ENCODE results near the gene NPIPA1. TPM values are rescaled to one million over a fixed set of nuclear protein-coding genes. Genes with fewer than 3 reads are reported as not detected.
"Not testable (repeated sequence)": the region's sequence is repeated elsewhere in the genome, so short reads cannot be mapped to it uniquely, and the experiment has no call there.

NPIPA1 gene
- total RNA-seq, 4 donors from 2014 or later: 13.5 to 183 (median 59.6) TPM

DNA sequence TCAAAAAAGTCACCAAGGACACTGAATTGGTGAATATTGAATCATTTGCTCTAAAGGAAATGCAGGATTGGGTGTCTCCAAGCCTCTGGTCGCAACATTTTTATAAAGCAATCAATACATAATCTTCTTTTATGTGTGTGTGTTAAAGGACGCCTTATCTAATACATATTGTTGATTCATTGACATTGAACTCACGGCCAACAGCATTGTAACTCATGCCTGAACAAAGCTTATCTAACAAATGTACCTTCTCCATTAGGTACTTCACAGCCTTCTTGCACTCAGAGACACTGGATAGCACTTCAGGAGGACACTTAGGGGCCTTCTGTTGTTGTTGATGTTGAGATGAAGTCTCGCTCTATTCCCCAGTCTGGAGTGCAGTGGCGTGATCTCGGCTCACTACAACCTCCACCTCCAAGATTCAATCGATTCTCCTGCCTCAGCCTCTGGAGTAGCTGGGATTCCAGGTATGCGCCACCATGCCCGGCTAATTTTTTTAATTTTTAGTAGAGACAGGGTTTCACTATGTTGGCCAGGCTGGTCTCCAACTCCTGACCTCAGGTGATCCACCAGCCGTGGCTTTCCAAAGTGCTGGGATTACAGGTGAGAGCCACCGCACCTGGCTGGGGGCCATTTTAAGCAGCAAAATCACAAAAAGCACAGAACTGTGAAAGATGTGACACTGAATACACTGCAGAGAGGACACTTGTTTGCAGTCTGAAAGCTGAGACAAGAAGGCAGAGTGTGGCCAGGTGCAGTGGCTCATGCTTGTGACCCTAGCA lies 24.4 kb downstream of the NPIPA1 start:
- TF ChIP-seq POLR2A (IDR thresholded peaks at IDR 0.05): no peak
- TF ChIP-seq, protein P1, sequence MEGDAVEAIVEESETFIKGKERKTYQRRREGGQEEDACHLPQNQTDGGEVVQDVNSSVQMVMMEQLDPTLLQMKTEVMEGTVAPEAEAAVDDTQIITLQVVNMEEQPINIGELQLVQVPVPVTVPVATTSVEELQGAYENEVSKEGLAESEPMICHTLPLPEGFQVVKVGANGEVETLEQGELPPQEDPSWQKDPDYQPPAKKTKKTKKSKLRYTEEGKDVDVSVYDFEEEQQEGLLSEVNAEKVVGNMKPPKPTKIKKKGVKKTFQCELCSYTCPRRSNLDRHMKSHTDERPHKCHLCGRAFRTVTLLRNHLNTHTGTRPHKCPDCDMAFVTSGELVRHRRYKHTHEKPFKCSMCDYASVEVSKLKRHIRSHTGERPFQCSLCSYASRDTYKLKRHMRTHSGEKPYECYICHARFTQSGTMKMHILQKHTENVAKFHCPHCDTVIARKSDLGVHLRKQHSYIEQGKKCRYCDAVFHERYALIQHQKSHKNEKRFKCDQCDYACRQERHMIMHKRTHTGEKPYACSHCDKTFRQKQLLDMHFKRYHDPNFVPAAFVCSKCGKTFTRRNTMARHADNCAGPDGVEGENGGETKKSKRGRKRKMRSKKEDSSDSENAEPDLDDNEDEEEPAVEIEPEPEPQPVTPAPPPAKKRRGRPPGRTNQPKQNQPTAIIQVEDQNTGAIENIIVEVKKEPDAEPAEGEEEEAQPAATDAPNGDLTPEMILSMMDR (IDR thresholded peaks at IDR 0.05): no peak
- H3K4me3 ChIP-seq: no peak overlapping the region
- intact Hi-C loops (cut with DNase I; ENCODE audit: low total_unique reads): no loop called here
- no peaks in the 10 kb centered on the region for H3K27me3 ChIP-seq
- no peaks in the 10 kb centered on the region for H3K4me1 ChIP-seq
- H3K27ac ChIP-seq: no peak overlapping the region
- H3K9me3 ChIP-seq: no peaks in the 10 kb centered on the region
- no peaks in the 10 kb centered on the region for H3K36me3 ChIP-seq
- no peak for DNase-seq

DNA sequence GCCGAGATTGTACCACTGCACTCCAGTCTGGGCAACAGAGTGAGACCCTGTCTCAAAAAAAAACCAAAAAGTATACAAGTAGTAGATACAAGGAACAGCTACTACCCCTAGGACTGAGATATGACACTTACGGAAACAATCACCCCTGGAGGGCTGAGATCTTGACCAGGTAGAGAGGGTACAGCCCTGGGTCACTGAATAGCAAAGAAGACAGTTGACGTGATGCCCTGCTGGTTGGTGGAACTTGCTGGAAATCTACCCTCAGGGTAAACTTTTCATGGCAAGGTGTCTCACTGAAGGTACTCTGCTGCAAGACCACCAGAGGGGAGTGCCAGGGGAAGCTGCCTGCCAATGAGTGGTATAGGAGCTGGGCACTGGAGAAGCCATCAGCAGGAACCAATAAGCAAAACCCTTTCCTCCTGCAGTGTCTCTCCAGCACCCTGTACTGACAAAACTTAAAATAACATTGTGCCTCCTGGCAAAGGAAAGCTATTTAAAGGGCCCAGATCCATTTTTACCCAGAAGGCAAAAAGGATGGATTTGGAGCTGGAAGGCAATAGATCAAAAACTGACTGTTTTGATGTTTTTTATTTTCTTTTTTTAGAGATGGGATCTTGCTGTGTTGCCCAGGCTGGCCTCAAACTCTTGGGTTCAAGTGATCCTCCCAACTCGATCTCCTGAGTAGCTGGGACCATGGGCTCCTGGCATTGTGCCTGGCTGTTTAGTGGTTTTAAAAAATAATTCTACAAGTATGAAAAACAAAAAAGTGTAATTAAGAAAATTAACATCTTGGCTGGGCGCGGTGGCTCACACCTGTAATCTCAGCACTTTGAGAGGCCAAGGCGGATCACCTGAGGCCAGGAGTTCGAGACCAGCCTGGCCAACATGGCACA lies 26.3 kb downstream of the NPIPA1 start:
- no peak for DNase-seq
- Histone ChIP-seq H3K36me3 (no peaks in the 10 kb centered on the region), H3K27ac (no peak overlapping the region), H3K4me1 (no peaks in the 10 kb centered on the region), H3K9me3 (no peaks in the 10 kb centered on the region), H3K27me3 (no peaks in the 10 kb centered on the region), H3K4me3 (no peak overlapping the region)
- no peak for TF ChIP-seq POLR2A (IDR thresholded peaks at IDR 0.05)
- TF ChIP-seq, protein P1 (IDR thresholded peaks at IDR 0.05): no peak
- intact Hi-C loops (cut with DNase I; ENCODE audit: low total_unique reads): no loop called here

DNA sequence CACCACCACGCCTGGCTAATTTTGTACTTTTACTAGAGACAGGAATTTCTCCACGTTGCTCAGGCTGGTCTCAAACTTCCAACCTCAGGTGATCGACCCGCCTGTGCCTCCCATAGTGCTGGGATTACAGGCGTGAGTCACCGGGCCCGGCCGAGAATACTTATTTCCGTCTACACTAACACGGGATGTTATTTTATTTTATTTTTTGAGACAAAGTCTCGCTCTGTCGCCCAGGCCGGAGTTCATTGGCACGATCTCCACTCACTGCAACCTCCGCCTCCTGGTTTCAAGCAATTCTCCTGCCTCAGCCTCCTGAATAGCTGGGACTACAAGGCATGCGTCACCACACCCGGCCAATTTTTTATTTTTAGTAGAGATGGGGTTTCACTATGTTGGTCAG lies 28.1 kb downstream of the NPIPA1 start:
- Histone ChIP-seq H3K9me3 (no peaks in the 10 kb centered on the region), H3K36me3 (no peaks in the 10 kb centered on the region), H3K27ac (no peak overlapping the region), H3K27me3 (no peaks in the 10 kb centered on the region), H3K4me1 (no peaks in the 10 kb centered on the region), H3K4me3 (no peak overlapping the region)
- intact Hi-C loops (cut with DNase I; ENCODE audit: low total_unique reads): no loop called here
- no peak for TF ChIP-seq POLR2A (IDR thresholded peaks at IDR 0.05)
- TF ChIP-seq, protein P1 (IDR thresholded peaks at IDR 0.05): no peak
- DNase-seq: no peak

DNA sequence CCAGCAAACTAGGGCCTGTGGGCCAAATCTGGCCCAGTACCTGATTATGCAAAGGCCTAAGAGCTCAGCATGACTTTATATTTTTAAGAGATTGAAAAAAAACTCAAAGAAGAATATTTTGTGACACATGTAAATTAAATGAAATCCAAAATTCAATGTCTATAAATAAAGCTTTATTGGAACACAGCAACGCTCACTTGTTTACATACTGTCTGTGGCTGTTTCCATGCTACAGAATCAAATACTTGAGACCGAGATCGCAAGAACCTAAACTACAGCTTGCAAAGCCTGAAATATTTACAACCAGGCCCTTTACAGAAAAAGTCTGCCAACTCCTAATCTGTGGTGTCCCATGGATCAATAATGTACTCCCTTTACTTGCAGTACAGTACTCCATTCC lies 32.6 kb downstream of the NPIPA1 start:
- H3K27me3 ChIP-seq; H3K36me3 ChIP-seq; intact Hi-C loops (cut with DNase I; ENCODE audit: low total_unique reads); H3K4me3 ChIP-seq; DNase-seq; H3K9me3 ChIP-seq; H3K27ac ChIP-seq; H3K4me1 ChIP-seq: not testable (repeated sequence)

DNA sequence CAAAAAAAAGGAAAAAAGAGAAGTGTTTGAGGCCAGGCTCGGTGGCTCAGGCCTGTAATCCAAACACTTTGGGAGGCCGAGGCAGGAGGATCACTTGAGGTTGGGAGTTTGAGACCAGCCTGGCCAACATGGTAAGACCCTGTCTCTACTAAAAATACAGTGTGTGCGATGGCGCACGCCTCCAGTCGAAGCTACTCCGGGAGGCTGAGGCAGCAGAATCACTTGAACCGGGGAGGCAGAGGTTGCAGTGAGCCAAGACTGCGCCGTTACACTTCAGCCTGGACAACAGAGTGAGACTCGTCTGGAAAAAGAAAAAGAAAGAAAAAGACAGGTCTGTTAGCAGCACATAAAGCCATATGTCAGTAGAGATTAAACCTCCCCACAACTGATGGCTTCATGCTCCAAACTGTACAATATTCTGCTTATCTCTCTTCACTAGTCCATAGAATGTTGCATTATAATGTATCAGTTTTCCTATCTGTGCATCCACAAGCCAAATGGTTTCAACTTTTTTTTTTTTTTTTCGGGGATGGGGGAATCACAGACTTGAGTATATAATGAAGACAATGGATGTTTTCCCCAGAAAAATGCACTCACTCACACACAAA lies 34.5 kb downstream of the NPIPA1 start:
- H3K36me3 ChIP-seq; H3K9me3 ChIP-seq; H3K4me1 ChIP-seq; H3K27ac ChIP-seq; H3K4me3 ChIP-seq; H3K27me3 ChIP-seq; DNase-seq; intact Hi-C loops (cut with DNase I; ENCODE audit: low total_unique reads): not testable (repeated sequence)

DNA sequence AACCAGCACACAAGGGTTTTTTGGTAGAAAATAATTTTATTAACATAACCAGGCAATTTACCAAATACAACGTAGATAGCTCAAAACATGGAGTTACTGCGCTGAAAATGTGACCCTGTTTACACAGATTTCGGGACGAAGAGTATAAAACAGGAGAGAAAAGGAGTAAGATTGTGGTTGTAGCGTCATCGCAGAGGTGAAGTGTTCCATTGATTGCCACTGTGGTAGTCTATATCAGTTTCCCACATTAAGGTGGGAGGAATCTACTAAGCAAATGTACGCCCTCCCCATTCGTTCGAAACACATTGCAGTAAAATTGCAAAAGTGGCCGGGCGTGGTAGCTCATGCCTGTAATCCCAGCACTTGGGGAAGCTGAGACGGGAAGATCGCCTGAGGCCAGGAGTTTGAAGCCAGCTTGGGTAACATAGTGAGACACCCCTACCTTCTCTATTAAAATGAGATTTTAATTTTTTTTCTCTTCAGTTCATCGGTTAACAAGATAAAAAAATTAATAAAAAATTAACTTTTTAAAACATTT lies 36.6 kb downstream of the NPIPA1 start:
- H3K4me1 ChIP-seq; H3K36me3 ChIP-seq; H3K27me3 ChIP-seq; DNase-seq; H3K9me3 ChIP-seq; intact Hi-C loops (cut with DNase I; ENCODE audit: low total_unique reads): not testable (repeated sequence)
- H3K4me3 ChIP-seq: peak overlapping the region in 1 of 2 donors; percentile 78
- H3K27ac ChIP-seq: peak overlapping the region; percentile 88 to 90

DNA sequence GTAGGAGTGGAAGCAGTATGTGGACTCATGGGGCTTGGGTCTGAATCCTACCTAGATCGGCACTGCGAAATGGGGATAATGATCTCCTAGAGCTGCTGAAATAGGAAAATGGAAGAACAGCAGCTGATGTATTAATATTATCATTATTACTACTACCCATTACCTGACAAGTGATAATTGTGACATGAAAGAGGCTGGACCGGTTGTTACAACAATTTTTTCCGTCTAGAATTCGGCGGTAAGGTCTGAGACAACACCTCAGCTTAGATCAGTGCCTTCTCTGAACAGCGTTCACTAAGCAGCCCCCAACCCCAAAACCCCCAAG lies 37.0 kb downstream of the NPIPA1 start:
- H3K27me3 ChIP-seq; H3K4me1 ChIP-seq; H3K36me3 ChIP-seq; DNase-seq; H3K9me3 ChIP-seq; intact Hi-C loops (cut with DNase I; ENCODE audit: low total_unique reads): not testable (repeated sequence)
- peak overlapping the region; percentile 88 to 90 for H3K27ac ChIP-seq
- H3K4me3 ChIP-seq: peak overlapping the region; percentile 64 to 78
